GM19025 (cell line): Measurements from ENCODE around the gene ZNF536.

Source experiments
- ATAC-seq: cut with Tn5 transposase; IDR thresholded peaks from one replicate; pipeline ENCODE4 v1.9.1; 2021; ENCODE audit warnings: mild to moderate bottlenecking, low read depth, moderate library complexity; ENCODE audit not compliant: unreplicated experiment

The ZNF536 gene

DNA sequence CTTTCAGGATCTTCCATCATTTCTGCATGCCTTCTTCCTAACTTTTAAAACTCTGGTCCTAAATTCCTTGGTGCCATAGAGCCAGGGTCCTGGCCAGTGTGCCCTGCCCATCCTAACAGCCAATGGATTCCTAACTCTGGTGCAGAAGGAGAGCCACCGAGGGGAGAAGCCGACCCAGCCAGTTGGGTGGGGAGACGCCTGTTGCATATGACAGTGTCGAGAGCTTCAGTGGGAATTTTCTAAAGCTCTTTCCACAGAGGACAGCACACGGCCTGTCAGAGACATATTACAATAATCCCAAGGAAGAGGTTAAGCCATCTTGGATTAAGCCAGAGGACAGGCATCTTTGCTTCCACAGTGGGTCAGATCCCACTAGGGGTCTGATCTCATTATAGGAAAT lies 180.4 kb downstream of the ZNF536 start:
- no peak for ATAC-seq

DNA sequence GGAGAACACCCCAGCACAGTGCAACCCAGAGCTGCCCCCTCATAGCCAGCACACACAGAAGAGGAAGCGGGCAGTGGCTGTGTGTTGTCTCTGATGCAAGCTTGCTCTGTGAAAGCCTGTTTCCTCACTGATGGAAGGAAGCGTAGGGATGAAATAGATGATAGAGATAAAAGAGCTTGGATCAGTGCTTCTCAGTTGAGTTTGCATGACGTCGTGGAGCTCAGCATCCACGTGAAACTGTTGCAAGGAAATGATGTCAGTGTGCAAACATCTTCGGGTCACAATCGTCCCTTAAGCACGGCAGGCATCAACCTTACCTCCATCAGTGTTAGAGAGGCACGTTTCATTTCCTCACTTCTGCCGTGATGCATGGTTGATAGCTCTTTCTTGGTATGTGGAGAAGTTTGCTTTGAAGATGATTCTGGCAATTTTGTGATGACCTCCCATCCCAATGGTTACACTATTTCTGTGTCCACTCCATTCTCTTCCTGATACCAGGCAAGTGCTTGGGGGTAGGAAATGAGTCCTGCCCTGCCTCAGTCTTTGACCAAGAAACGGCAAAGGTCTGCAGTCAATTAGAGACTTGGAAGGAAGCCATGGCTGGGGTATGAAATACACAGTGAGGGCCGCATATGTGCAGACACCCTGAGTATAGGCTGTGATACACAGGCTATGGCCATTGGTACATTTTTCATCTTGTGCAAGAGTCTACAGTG lies 183.0 kb downstream of the ZNF536 start:
- no peak for ATAC-seq

DNA sequence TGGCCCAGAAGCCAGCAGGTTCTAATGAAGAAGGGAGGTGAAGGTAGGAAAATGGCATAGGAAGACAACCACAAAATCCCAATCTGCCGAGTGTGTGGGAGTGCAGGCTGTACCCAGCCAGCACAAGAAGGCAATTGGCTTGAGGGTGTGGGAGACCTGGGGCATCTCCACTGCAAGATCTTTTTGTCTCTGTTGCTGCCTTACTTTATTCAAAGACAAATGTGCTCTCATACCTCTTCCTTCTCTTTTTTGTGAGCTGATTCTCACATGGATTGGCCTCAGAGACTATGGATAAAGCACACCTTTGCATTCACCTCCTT lies 183.6 kb downstream of the ZNF536 start:
- ATAC-seq = no peak

DNA sequence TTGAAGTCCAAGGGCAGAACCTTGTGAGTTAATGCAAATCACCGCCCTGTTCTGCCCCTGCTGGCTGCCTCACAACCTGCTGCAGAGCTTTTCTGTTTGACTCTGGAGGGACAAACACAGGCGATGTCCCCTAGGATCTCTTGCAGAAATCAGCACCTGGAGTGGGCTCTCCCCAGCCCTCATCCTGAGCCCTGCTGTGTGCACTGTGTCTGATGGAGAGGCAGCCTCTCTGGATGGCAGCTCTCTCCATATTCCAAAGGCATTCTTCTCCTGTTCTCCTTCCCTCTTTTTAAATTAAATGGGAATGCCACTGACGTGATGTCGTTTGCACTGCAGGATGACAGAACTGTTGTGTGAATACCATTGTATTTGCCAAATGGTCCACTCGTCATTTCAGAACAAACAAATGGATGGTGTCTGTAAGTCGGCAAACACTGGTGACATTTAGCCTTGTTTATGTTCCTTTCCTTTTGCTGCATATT lies 184.1 kb downstream of the ZNF536 start:
- no peak for ATAC-seq

DNA sequence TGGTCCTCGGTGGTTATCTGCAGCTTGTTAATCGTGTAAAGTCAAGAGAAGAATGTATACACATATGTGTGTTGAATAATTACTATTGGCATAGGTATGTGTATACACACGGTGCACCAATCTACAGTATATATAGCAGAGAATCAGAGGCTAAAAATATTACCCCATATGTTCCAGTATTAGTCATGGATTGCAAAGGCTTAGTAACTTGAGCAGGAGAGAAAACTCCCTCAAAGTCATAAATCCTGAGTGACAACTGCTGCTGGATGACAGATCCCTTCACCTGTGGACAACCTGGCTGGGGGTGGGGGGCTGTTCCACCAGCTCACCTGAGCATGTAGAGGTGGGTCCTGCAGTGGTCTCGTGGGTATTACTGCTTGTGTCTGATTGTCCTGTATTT lies 185.0 kb downstream of the ZNF536 start:
- ATAC-seq = no peak

DNA sequence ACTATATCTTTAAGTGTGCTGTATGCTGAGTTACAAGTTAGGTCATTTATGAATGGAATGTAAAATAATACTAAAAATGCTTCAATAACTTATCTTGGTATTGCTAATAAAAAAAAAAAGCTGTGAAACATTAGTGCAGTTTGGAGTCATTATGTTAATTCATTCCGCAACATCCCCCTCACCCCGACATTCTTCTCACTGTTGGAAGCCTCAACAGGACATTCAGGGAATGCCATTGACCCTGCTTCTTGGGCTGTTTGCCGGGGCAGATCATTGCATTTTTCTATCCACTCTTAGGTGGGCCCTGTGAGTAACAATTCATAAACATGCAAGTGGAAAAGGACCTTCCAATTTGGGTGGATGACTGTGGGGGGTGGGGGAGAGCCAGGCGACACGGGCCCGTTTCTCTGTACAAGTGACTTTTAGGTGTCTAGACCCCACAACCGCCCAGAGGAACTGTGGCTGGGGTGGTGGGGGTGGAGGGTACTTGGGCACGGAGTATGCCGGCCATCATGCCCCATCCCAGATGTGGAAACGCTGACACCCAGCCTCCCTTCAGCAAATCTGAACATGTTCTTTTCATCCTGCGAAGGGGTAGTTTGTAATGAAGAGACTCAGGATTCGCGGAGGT lies 185.9 kb downstream of the ZNF536 start:
- ATAC-seq = no peak

DNA sequence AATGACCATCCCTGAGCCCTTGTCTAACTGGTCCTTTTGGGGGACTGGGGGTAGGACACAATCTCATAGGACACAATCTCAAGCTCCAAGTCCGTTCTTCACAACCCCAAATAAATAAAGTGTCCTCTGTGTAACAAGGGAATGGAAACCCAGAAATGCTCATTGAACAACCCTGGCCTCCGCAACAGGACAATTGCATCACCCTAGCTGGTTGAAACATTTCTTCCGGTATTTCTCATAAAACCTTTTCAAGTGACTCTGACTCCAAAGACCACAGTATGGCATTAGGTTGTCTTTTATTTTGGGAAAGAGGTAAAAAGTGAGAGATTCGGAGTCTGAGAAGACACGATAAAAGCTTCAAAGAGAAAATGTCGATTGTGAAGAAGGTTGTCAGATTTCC lies 186.6 kb downstream of the ZNF536 start:
- ATAC-seq = no peak

DNA sequence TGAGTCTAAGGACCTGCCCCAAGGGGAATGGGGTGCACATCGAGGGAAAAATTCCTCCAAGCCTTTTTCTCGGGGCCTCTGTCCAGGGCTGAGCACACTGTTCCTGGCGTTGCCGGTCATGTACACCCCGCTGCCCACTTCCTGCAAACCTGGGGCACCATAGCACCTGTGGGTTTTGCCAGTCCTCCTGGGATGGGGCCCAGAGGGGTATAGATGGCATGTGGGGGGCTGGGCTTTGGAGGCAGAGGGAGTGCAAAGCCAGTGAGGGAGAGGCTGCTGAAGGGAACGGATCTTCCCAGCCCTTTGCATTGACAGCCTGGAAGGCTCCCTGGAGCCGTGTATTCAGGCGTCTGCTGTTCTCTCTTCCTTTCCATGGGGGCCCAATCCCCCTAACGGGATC lies 187.3 kb downstream of the ZNF536 start:
- ATAC-seq = no peak

DNA sequence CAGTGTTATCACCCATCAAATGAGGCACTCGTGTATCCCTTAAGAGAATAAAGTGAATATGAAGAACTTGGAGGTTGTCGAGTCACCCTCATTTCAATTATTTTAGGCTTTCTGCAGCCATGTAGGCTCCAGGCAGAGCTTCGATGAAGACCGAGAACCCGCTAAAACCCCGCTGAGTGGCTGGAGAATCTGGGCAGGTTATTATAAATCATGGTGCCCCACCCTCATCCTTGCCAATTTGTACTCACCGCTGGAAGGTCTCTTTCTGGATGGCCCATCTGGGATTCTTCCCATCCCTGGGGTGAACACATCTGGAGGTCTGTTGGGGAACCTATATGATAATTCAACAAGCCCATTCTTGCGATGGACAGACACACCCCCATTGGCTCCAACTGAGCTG lies 190.8 kb downstream of the ZNF536 start:
- no peak for ATAC-seq

DNA sequence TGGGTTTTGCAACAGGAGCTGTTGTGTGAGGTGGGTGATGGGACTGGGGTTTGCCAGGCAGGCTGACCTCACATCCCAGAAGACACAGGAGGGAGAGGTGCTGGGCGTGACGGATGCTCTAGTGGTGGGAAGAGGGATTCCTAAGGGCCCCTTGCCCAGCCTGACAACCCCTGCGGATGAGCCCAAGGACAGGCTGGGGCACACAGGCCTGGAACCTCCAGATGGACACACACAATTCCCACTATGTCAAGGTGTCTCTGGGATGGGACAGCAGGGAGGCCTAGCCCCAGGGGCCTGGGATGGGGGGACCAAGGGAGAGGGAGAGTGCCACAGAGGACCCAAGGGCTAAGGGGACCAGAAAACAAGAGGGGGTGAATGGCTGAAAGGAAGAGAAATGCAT lies 191.5 kb downstream of the ZNF536 start:
- no peak for ATAC-seq

DNA sequence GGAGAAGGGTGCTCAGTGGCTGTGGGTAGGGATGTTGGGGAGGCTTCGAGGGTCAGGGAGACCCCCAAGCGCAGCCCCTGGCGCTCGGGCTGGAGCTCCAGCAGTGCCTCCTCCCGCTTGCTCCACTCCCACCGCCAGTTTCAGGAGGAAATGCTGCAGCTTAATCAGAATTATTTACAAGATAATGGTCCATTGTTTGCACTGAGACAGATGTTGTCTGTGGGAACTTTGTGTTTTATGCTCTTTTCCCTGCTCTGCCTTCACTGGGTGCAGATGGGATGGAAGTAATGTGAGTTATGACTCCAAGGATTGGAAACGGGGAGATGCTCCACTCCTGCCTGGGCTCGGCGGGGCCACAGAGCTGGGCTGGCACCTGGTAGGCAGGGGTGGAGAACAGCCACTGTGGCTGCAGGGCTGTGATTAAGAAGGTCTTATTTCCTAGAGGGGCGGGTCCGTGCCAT lies 192.4 kb downstream of the ZNF536 start:
- no peak for ATAC-seq

DNA sequence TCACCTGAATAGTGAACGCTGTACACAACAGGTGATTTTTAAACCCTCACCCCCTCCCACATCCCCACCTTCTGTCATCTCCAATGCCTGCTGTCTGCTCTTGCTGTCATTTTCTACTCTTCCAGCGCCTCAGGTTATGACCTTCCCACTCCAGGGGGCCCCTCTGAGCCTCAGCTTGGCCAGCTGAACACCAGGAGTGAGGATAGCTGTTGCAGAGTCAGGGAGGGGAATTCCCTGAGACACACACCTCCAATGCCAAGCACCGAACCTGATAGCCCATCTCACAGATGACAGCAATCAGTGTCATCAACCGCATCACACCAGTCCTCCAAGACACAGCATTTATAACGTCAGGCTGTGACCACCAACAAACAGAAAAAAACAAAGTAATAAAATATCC lies 193.5 kb downstream of the ZNF536 start:
- no peak for ATAC-seq

DNA sequence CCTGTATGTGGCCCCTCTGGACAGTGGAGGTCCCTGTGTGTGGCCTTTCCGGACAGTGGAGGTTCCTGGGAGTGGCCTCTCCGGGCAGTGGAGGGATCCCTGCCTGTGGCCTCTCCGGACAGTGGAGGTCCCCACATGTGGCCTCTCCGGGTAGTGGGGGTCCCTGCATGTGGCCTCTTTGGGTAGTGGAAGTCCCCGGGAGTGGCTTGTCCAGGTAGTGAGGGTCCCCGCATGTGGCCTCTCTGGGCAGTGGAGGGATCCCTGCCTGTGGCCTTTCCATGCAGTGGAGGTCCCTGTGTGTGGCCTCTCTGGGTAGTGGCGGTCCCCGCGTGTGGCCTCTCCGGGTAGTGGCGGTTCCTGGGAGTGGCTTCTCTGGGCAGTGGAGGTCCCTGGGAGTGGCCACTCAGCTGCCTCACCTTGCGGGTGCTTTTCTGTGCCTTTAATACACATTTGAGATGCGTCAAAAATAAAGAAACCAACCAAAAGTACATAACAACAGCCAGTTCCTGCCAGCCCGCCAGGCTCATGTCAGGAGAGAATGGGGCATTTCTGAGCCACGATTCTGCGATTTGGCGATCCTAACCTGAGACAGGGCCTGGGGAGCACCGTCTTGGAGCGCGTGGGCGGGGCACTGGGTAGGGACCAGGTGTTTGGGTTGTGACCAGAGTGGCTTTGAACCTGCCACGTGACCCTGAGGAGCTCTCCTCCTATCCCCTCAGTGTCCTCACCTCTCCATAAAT lies 194.7 kb downstream of the ZNF536 start:
- ATAC-seq = no peak

DNA sequence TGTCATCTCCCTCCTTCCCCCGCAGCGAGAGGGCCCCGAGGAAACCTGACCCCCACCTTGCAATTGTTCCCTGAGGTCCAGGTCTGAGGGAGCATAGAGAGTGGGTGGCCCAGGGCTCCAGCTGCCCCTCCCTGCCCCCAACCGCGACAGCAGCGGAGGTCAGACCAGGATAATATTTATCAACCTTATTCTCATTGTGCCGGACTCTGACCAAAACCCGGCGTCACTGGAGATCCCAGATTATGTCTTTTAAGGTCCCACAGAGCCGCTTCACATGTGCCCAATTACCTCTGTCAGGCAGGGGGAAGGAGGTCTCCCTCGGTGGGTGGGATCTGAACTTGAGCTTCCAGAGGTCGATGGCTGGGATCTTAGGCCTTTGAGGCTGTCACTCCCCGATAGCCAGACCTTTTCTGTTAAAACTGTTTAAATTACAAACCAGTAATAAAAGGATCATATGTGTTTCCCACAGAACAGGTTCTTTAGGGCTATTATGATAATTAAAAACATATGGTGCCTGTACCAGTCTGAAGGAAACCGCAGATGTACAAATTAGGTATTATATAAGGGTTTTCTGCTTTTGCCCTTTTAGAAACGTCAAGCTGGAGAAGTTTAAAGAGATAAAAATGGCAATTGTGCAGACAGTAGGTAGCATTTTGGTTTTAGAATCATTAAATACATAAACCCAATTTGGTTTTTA lies 195.5 kb downstream of the ZNF536 start:
- ATAC-seq = no peak

DNA sequence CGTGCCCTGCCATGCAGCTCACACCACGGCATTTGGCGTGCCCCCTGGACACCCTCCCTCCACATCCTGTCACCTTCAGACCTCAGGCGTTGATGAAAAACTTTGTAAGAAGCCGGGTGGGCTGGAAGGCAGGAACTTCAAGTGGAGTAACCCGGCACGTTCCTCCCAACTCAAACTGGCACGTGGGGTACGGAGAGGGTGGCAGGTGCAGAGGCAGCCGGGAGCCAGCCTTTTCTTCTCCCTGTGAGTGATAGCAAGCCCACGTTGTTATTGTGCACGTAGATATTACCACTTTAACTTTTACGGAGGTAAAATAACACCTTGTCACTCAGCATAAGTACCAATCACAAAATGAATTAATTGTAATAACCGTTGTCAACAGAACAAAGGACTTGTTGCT lies 198.0 kb downstream of the ZNF536 start:
- ATAC-seq = no peak

DNA sequence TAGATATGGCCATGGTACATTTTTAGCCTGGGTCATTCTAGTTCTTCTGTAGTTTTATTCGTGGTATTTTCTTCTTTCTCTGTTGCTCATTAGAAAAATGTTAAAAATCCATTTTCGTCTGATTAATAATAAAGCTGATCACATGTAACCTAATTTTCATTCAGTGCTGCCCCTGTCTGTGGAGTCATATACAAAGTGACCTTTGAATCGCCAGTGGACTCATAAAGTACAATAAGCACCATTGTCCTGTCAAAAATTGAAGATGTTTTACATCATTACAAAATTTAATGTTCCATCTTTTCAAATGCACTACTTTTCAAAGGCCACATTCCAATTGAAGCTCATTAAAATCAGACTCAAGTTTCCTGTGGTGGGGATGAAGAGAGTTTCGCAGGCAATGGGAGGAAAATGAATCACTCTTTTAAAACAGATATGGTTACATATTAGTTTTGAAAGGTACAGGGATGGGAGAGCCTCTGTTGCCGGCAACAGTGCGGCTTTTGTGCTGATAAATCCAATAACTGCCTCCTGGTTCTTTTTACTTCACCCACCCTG lies 205.4 kb downstream of the ZNF536 start:
- ATAC-seq = no peak

DNA sequence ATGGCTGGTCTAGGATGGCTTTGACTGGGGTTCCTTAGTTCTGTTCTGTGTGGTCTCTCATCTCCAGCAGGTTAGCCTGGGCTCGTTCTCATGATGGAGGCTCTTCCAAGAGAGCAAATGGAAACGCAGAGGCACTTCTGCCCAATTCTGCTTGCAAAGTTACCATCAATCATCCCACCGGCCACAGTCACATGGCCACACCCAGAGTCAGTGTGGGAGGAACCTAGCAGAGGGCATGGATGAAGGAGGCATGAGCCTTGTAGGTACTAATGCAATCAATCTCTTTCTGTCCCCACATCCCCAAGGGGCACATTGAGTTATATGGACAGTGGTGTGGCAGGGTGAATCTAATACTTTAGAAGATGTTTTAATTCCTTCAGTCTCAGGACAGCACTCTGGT lies 207.2 kb downstream of the ZNF536 start:
- no peak for ATAC-seq

DNA sequence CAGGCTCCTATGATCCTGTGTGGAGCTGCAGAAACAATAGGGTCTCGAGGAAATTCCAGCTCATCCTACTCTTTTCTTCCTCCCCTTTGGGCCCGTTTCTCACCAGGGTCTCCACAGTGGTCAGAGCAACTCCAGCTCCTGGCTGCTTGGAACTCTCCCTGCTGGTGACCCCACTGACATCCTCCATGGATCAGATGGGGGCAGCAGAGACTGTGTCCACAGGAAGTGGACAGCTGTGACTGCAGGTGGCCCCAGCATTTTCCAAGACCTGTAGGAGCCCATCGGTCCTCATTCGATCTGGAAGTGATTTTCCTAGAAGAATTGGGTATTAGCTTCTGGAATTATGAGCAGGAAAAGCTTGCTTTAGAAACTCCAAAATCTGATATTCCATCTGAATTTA lies 208.5 kb downstream of the ZNF536 start:
- ATAC-seq = no peak

DNA sequence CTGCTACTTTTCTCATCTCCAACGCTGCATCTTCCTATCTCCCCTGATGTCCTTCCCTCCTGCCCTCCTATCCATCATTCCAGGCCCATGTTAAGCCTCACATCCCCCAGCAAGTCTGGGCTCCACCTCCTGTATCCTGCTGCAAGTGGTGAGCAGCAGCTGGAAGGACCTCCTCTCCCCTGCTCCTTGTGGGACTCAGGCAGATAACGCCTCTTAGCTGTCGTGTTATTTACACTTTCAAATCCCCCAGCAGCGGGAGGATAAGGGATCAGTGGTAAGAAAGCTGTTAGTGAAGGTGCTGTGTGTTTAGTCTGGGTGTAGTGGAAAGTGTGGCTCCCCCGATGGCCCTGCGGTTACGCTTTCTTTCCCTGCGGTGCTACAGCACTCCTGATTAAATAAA lies 211.9 kb downstream of the ZNF536 start:
- ATAC-seq = no peak

DNA sequence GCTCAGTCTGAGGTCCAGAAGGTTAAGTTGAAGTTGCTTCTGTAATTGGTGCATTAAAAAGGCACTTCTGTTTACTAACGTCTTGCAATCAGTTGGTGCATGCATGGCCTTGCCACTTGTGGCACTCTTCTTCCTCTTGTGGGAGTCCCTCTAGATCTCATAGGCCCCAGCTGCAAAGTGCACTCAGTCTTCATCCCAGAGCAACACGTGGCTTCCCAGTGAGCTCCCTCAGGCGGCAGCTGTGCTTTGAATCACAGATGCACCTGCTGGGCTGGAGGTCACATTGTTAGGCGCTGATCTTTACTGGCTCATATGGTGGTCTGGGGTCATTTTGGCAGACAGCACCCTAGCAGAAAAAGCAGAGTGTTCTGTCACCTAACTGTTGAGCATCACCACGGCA lies 215.7 kb downstream of the ZNF536 start:
- ATAC-seq = no peak
